ENCODE results near the gene FANCC.

Gene FANCC

GRCh38 chr9:95090023-95090791 lies 227.3 kb downstream of the FANCC start:
- no peak for DNase-seq (ENCODE audit: extremely low read depth in 1 of 2, low read depth in 1 of 2)

GRCh38 chr9:95089257-95090022 lies 228.1 kb downstream of the FANCC start:
- no peak for DNase-seq (ENCODE audit: extremely low read depth in 1 of 2, low read depth in 1 of 2)

- no peak for DNase-seq (ENCODE audit: extremely low read depth in 1 of 2, low read depth in 1 of 2)
These were observed 228.9 kb downstream of the FANCC start for GRCh38 chr9:95088421-95089161.

- DNase-seq (ENCODE audit: extremely low read depth in 1 of 2, low read depth in 1 of 2), result no peak
These were observed 229.8 kb downstream of the FANCC start for GRCh38 chr9:95087659-95088242.

GRCh38 chr9:95086564-95086955 lies 230.9 kb downstream of the FANCC start:
- no peak for DNase-seq (ENCODE audit: extremely low read depth in 1 of 2, low read depth in 1 of 2)

GRCh38 chr9:95085861-95086563 lies 231.5 kb downstream of the FANCC start:
- no peak for DNase-seq (ENCODE audit: extremely low read depth in 1 of 2, low read depth in 1 of 2)

GRCh38 chr9:95085036-95085770 lies 232.3 kb downstream of the FANCC start:
- no peak for DNase-seq (ENCODE audit: extremely low read depth in 1 of 2, low read depth in 1 of 2)

- DNase-seq (ENCODE audit: extremely low read depth in 1 of 2, low read depth in 1 of 2), result no peak
These were observed 233.1 kb downstream of the FANCC start for GRCh38 chr9:95084254-95084934.

GRCh38 chr9:95083086-95083768 lies 234.3 kb downstream of the FANCC start:
- no peak for DNase-seq (ENCODE audit: extremely low read depth in 1 of 2, low read depth in 1 of 2)

GRCh38 chr9:95082401-95083084 lies 235.0 kb downstream of the FANCC start:
- DNase-seq (ENCODE audit: extremely low read depth in 1 of 2, low read depth in 1 of 2), result no peak

- DNase-seq (ENCODE audit: extremely low read depth in 1 of 2, low read depth in 1 of 2), result no peak
These were observed 235.5 kb downstream of the FANCC start for GRCh38 chr9:95081998-95082397.

GRCh38 chr9:95080961-95081647 lies 236.4 kb downstream of the FANCC start:
- no peak for DNase-seq (ENCODE audit: extremely low read depth in 1 of 2, low read depth in 1 of 2)

GRCh38 chr9:95079461-95079860 lies 238.0 kb downstream of the FANCC start:
- no peak for DNase-seq (ENCODE audit: extremely low read depth in 1 of 2, low read depth in 1 of 2)

GRCh38 chr9:95078939-95079338 lies 238.6 kb downstream of the FANCC start:
- no peak for DNase-seq (ENCODE audit: extremely low read depth in 1 of 2, low read depth in 1 of 2)

GRCh38 chr9:95078511-95078910 lies 239.0 kb downstream of the FANCC start:
- DNase-seq (ENCODE audit: extremely low read depth in 1 of 2, low read depth in 1 of 2), result no peak

- DNase-seq (ENCODE audit: extremely low read depth in 1 of 2, low read depth in 1 of 2), result no peak
These were observed 239.6 kb downstream of the FANCC start for GRCh38 chr9:95077766-95078370.

GRCh38 chr9:95077053-95077765 lies 240.3 kb downstream of the FANCC start:
- DNase-seq (ENCODE audit: extremely low read depth in 1 of 2, low read depth in 1 of 2), result no peak

Measured in activated CD8-positive, alpha-beta memory T cell treated with anti-CD3 and anti-CD28 coated beads for 1 hour (primary cell).